Measurements from ENCODE around the gene OTULIN. TPM values are rescaled to one million over a fixed set of nuclear protein-coding genes. Genes with fewer than 3 reads are reported as not detected.
A peak's percentile ranks its signal among the peaks of the same experiment; 100 is the strongest.

Gene OTULIN
- total and polyA plus RNA-seq, 2 of the 13 experiments (the other 11 are each of a cell fraction or from before 2014, with no cell fraction given): 7.0 to 34.8 TPM

DNA sequence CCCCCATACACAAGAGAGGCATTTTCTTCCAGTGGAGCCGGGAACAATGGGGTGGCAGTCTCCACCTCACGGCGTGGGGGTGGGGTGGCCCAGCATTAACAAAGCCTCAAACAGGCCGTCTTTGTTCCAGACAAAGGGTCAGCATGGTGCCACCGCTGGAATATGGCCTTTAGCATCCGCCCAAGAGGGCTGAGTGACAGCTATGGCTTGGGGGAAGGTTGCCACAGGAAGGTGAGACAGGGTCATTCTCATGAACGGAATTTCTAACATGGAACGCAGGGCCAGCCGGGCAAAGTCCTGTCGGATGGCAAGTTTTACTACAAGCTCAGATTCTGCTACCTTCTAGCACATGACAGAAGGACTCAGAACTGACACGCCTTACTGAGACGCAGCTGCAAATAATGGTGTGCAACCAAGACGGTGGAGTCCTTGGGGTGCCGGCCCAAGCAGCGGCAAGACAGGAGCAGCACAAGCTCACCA lies 64.0 kb downstream of the OTULIN start (continued):
- TF ChIP-seq, protein P1, sequence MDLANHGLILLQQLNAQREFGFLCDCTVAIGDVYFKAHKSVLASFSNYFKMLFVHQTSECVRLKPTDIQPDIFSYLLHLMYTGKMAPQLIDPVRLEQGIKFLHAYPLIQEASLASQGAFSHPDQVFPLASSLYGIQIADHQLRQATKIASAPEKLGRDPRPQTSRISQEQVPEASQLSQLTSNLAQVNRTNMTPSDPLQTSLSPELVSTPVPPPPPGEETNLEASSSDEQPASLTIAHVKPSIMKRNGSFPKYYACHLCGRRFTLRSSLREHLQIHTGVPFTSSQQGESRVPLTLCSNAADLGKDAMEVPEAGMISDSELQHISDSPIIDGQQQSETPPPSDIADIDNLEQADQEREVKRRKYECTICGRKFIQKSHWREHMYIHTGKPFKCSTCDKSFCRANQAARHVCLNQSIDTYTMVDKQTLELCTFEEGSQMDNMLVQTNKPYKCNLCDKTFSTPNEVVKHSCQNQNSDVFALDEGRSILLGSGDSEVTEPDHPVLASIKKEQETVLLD (CRISPR knock-in tag; IDR thresholded peaks at IDR 0.05; ENCODE audit: low read depth): no peak
- peak; percentile 72 for TF ChIP-seq ZMYM3 (CRISPR knock-in tag; IDR thresholded peaks at IDR 0.05)
- TF ChIP-seq, protein P2, sequence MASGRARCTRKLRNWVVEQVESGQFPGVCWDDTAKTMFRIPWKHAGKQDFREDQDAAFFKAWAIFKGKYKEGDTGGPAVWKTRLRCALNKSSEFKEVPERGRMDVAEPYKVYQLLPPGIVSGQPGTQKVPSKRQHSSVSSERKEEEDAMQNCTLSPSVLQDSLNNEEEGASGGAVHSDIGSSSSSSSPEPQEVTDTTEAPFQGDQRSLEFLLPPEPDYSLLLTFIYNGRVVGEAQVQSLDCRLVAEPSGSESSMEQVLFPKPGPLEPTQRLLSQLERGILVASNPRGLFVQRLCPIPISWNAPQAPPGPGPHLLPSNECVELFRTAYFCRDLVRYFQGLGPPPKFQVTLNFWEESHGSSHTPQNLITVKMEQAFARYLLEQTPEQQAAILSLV (CRISPR knock-in tag; IDR thresholded peaks at IDR 0.05; ENCODE audit: borderline replicate concordance): peak; percentile 50; the same call in 1 of the 2 replicates
- no peak for TF ChIP-seq ZNF780A (CRISPR knock-in tag; IDR thresholded peaks at IDR 0.05)
- no peak for TF ChIP-seq ZBTB8A (CRISPR knock-in tag; IDR thresholded peaks at IDR 0.05; ENCODE audit: borderline replicate concordance, low read depth)
- TF ChIP-seq MTF2 (CRISPR knock-in tag; IDR thresholded peaks at IDR 0.05; ENCODE audit: borderline replicate concordance): no peak
- TF ChIP-seq MBD4 (IDR thresholded peaks at IDR 0.05; ENCODE audit: borderline replicate concordance, low read length): no peak
- TF ChIP-seq ZNF234 (CRISPR knock-in tag; conservative IDR thresholded peaks at IDR 0.05): no peak; the same call in 1 of the 2 replicates
- TF ChIP-seq, protein P3, sequence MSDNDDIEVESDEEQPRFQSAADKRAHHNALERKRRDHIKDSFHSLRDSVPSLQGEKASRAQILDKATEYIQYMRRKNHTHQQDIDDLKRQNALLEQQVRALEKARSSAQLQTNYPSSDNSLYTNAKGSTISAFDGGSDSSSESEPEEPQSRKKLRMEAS (IDR thresholded peaks at IDR 0.05): peak; percentile 88
- TF ChIP-seq SKI (IDR thresholded peaks at IDR 0.05; ENCODE audit: partially characterized antibody): peak; percentile 99
- TF ChIP-seq U2AF1 (optimal IDR thresholded peaks at IDR 0.05; ENCODE audit: low read depth, low read length): no peak
- no peak for TF ChIP-seq KMT2B (CRISPR knock-in tag; IDR thresholded peaks at IDR 0.05)
- peak; percentile 76; the same call in 1 of the 2 replicates for TF ChIP-seq ZNF589 (CRISPR knock-in tag; conservative IDR thresholded peaks at IDR 0.05)
- TF ChIP-seq, protein P4, sequence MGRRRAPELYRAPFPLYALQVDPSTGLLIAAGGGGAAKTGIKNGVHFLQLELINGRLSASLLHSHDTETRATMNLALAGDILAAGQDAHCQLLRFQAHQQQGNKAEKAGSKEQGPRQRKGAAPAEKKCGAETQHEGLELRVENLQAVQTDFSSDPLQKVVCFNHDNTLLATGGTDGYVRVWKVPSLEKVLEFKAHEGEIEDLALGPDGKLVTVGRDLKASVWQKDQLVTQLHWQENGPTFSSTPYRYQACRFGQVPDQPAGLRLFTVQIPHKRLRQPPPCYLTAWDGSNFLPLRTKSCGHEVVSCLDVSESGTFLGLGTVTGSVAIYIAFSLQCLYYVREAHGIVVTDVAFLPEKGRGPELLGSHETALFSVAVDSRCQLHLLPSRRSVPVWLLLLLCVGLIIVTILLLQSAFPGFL (CRISPR knock-in tag; IDR thresholded peaks at IDR 0.05): no peak
- TF ChIP-seq ZNF30 (CRISPR knock-in tag; IDR thresholded peaks at IDR 0.05): no peak
- no peak for TF ChIP-seq SMARCC2 (IDR thresholded peaks at IDR 0.05)
- no peak for TF ChIP-seq ZNF232 (CRISPR knock-in tag; IDR thresholded peaks at IDR 0.05; ENCODE audit: borderline replicate concordance)
- peak; percentile 77 for TF ChIP-seq ELF3 (CRISPR knock-in tag; IDR thresholded peaks at IDR 0.05)
- TF ChIP-seq, protein P5, sequence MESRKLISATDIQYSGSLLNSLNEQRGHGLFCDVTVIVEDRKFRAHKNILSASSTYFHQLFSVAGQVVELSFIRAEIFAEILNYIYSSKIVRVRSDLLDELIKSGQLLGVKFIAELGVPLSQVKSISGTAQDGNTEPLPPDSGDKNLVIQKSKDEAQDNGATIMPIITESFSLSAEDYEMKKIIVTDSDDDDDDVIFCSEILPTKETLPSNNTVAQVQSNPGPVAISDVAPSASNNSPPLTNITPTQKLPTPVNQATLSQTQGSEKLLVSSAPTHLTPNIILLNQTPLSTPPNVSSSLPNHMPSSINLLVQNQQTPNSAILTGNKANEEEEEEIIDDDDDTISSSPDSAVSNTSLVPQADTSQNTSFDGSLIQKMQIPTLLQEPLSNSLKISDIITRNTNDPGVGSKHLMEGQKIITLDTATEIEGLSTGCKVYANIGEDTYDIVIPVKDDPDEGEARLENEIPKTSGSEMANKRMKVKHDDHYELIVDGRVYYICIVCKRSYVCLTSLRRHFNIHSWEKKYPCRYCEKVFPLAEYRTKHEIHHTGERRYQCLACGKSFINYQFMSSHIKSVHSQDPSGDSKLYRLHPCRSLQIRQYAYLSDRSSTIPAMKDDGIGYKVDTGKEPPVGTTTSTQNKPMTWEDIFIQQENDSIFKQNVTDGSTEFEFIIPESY (CRISPR knock-in tag; IDR thresholded peaks at IDR 0.05): peak; percentile 47; the same call in 1 of the 2 replicates
- no peak for TF ChIP-seq ZNF777 (CRISPR knock-in tag; IDR thresholded peaks at IDR 0.05)
- TF ChIP-seq ZNF781 (CRISPR knock-in tag; IDR thresholded peaks at IDR 0.05; ENCODE audit: borderline replicate concordance, not compliant biosample characterization): no peak
- no peak for TF ChIP-seq NKX3-1 (CRISPR knock-in tag; IDR thresholded peaks at IDR 0.05)
- no peak for TF ChIP-seq AGO2 (optimal IDR thresholded peaks at IDR 0.05; ENCODE audit: low read depth, low read length)

All from HepG2 (cell line).